CD4-positive, alpha-beta T cell treated with Interleukin-6 for 4 hours (primary cell): Measurements from ENCODE around the gene ABLIM3.

Experiments used
- DNase-seq: peaks from one replicate; pipeline ENCODE4 v3.0.0-alpha.2; 2020; ENCODE audit warnings: mixed read lengths

The ABLIM3 gene

GRCh38 chr5:149195337-149195887, 54.1 kb downstream of the ABLIM3 start:
- DNase-seq = no peak

- DNase-seq = no peak
Measured at GRCh38 chr5:149195962-149196361, 54.7 kb downstream of the ABLIM3 start.

- DNase-seq = no peak
Measured at GRCh38 chr5:149198148-149198547, 56.9 kb downstream of the ABLIM3 start.

DNA sequence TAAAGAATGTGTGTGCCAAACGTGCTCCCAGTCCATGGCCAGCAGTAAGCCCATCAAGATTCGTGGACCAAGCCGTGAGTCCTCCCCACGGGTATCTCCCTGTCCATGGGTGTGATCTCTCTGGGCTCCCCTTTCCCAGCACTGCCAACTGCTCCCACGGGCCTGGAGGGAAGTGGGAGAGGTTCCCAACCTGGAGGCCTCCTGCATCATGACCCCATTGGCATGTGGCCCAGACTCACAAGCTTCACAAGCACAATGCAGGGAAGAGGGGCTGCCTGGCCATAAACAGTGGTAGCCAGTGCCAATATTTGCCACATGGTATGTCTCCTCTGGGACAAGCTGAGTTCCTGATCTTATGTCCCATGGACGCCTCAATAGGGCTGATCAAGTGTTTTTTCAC, 59.1 kb downstream of the ABLIM3 start:
- no peak for DNase-seq

DNA sequence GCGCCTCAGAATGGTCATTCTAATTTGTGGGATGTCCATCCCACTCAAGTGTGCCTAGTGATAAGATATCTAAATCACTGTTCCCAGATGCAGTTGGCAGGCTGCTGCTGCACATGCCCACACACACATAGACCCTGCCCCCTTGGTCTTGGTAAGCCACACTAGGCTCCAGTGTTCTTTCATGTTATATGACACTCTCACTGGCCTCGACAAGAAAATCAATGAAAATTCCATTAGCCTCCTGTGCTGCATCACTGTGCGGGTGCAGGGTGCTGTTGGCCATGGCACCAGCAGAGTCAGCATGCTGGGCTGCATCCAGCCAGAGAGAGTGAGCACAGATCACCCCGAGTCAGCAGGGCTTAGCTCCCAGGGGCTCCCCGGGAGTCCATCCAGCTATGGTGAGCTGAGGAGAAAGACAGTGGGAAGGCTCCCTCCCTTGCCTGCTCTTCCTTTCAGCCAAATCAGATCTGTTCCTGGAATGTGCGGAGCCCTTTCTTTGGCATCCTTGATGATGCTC, 59.9 kb downstream of the ABLIM3 start:
- DNase-seq = no peak

DNA sequence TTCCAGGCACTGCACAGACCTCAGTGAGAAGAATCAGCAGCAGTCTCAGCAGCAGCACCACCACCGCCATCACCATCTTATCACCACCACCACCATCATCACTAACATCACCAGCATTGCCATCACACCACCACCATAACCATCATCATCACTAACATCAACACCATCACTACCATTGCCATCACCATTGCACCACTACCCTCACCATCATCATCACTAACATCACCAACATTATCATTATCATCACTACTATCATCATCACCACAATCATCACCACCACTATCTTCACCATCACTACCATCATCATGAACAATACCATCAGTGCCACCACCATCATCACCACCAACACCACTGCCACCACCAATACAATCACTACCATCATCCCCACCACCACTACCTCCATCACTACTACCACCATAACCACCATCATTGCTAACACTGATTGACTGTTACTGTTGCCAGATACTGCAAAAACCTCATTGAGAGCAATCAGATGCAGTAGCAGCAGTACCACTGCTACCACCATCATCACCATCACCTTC, 61.7 kb downstream of the ABLIM3 start:
- no peak for DNase-seq

DNA sequence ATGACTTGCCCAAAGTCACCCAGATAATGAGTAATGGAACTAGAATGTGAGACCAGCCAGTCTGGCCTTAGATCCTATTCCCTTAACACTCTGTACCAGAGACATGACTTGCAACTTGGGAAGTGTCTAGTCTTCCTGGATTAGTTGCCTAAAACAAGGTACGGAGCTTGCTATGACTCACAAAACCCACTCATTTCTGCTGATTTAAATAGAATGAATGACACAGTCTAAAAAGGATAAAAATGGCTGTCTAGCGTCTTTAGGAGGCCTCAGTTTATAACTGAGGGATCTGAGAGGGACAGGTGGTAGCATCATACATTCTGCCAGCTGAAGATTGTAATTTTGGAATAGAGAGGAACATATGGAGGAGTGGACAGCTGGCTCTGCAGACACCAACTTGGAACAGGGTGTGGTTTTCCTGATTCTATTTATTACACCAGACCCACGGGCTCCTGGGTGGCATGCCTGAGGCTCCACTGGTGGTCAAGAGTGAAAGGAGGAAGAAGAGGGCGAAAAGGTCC, 62.7 kb downstream of the ABLIM3 start:
- no peak for DNase-seq

GRCh38 chr5:149205625-149206523, 64.6 kb downstream of the ABLIM3 start:
- no peak for DNase-seq

GRCh38 chr5:149206524-149207141, 65.3 kb downstream of the ABLIM3 start:
- DNase-seq = no peak

- DNase-seq = no peak
Measured at GRCh38 chr5:149207831-149208230, 66.5 kb downstream of the ABLIM3 start.

- no peak for DNase-seq
Measured at GRCh38 chr5:149210225-149210624, 68.9 kb downstream of the ABLIM3 start.

GRCh38 chr5:149210968-149211490, 69.7 kb downstream of the ABLIM3 start:
- peak; percentile 6 for DNase-seq

DNA sequence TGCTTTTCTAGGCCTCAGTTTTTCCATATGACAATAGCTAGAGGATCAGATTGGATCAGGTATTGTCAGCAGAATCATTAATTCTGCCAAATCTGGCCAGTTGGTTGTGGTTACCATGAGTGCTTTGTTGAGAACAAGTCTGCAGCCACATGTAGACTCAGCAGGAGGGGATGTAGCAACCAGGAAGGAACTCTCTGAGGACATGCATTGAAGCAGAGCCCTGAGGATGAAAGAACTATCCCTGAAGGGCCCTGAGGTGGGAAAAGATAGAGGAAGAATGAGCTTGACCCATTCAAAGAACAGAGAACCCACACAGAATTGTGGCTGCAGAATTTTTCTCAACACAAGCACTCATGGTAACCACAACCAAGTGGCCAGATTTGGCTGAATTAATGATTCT, 70.3 kb downstream of the ABLIM3 start:
- no peak for DNase-seq

DNA sequence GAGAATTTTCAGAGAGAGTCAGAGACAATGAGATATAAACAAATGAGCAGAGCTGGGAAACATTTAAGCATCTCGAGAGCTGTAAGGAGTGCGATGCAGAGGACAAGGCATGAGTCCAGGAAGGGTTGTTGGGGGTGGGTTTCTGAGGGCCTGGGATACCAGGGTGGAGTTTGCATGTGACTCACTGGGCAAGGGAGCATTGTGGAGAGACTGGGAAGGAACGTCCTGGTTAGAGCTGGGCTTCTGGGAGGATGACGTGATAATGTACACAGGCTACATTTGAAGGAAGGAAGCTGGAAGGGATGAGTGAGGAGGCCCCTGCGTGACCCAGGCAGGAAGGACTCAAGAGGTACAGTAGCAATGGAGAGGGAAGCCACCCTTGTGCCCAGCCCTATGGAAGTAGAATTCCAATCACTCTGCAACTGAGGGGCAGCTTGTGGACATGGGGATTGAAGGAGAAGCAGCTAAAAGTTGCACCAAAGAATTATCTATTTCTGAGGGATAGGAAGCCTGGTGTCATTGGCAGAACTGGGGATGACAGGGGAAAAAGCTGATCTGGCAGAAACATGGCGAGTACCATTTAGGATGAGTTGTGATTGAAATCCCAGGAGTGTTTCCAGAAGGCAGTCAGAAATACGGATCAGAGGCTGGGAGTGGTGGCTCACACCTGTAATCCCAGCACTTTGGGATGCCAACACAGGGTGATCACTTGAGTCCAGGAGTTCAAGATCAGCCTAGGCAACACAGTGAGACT, 71.1 kb downstream of the ABLIM3 start:
- no peak for DNase-seq

DNA sequence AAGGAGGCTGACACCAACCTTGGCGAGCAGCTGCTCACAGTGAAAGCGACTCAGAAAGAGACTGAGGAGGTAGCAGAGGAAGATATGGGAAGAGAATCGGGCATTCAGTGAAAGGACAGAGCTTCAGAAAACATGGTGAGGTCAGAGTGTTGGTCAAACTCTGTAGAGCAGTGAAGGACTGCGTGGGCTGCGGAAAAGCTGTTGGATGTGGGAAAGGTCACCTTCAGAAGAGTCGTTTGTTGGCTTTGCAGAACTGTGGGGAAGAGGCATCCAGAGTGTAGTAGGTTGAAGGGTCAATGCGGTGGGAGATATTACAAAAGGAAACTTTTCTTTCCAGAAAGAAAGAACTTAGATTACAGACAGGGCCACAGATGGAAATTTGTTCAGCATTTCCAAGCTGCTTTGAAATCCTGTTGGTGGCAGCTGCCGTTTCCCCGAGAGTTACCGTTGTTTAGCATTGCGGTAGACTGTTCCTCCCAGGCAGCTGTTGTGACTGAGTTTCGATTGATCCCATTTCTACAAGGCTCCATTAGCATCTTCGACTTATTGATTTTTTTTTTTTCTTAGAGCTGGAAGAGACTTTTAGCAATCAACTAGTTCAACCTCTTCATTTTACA, 72.1 kb downstream of the ABLIM3 start:
- no peak for DNase-seq

DNA sequence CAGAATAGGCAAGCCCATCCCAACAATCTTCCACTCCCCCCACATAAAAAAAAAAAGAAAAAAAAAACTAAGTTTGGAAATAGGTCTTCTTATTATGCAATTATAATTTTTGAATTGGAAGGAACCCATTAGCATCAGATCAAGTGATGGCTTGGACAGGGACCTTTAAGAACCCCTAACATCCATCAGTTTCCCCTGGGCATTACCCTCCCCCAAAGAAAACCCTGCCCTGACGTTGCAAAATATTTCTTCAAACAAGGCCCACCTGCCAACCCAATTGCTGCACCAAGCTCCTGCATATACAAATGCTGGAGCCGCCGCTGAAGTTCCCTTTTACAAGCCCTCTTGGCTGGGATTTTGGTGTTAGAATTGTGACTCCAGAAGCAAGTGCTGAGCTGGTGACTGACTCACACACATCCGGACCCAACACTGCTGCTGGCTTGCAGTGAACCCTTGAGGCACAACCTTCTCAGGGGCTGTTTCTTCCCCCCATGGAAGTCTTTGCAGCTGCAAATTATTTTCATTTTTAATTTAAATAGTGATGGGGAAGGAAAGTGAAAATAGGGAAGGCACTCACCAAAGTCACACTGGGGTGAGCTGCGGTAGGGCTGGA, 74.3 kb downstream of the ABLIM3 start:
- DNase-seq = no peak

DNA sequence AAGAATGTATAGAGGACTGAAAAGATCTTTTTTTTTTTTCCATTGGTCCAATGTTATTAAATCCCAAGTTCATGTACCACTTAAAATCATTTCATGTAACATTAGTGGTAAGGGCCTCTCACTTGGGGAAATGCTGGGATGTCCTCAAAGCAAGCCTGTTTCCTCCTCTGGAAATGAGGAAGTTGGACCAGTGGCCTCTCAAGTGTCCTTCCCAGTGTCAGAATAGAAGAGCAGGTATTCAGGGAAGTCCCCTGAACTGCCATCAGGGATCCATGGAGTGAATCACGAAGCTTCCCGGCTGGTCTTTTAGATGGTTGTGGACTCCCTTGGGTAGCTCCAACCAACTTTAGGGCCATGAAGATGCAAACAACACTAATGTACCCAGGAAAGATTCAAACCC, 75.2 kb downstream of the ABLIM3 start:
- DNase-seq = no peak

DNA sequence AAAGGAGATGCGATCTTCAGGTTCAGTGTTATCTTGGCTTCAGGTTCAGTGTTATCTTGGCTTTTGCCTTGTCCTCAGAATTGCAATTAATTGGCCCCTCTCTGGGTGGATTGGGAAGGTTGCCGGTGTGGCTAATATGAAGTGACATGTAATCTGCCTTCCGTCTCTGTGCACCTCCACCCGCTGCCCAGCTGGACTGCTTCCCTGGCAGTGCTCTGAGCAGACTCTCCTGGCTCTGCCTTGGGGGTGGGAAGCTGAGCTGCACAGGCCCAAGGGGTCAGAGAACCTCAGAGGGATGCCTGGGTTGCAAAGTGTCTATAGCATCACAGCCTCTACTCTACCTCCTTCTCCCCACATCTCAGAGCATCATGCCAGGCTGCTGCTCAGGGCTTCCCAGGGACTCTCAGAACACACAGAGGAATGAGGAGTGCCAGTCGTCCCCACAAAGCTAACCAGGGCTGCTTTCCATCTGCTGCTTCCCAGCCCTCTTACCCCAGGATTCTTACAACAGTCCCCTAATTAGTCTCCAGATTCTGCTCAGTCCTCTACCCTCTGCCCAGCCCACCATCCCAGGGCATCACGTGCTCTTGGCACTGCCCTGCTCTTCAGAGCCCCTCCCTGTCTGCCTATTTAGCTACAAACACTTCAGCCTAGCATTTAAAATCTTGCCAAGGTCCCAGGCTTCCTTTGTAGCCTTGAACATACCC, 76.0 kb downstream of the ABLIM3 start:
- DNase-seq = no peak

DNA sequence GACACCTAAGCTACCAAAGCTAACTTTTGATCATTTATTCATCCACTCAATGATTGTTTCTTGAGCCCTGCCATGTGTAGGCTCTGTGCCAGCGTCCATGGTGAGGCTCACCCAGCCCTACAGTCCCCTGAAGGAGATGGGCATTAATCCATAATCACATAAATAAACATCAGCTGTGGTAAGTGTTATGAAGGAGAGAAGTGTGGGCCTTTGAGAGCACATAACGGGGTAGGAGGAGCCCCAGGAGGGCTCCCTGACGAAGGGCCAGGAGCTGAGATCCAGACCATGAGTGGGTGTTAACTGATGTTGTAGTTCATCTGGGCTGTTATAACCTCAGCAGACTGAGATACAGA, 76.5 kb downstream of the ABLIM3 start:
- no peak for DNase-seq

DNA sequence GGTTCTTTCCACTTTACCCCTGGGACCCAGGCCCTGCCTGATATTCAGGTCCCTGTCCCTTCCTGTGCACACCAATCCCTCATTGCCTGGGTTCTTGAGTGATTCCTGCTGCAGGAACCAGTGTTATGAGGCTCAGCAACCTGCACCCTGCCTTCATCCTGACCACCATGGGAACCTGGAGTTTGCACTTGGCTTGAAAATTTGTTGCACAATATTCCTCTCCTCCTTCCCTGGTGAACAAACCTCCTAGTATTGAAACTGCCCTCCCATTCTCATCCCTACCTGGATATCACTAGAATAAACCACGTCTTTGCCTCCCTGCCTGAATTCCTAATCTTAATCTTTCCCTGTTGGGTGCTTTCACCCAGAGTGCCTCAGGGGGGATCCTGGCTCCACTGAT, 78.3 kb downstream of the ABLIM3 start:
- DNase-seq = no peak

DNA sequence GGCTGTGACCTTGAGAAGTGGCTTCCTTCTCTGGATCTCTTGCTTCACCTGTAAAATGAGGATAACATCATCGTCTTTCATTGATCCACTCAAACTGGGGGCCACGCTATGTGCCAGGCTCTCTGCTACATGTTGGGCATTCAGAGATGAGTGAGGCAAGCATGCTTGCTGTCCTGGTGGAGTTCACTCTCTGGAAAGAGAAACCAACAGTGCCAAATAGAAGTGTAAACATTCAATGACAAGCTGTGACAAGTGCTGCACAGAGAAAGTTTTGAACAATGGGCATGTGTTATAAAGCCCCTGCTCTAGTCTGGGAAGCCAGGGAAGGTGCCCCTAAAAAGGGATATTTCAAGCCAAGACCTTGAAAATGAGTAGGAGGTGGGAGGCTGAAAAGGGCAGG, 79.5 kb downstream of the ABLIM3 start:
- no peak for DNase-seq
